HG03558 (cell line): ENCODE results near the gene CADPS.

Experiments
- ATAC-seq: cut with Tn5 transposase; IDR thresholded peaks from one replicate; pipeline ENCODE4 v1.9.1; 2021; ENCODE audit warnings: moderate number of reproducible peaks; ENCODE audit not compliant: unreplicated experiment; ENCODE audit errors: extremely low read depth

CADPS gene

GRCh38 chr3:62532796-62533195 is 342.4 kb downstream of the CADPS start:
- ATAC-seq = no peak

GRCh38 chr3:62531981-62532380 is 343.2 kb downstream of the CADPS start:
- ATAC-seq = no peak

DNA sequence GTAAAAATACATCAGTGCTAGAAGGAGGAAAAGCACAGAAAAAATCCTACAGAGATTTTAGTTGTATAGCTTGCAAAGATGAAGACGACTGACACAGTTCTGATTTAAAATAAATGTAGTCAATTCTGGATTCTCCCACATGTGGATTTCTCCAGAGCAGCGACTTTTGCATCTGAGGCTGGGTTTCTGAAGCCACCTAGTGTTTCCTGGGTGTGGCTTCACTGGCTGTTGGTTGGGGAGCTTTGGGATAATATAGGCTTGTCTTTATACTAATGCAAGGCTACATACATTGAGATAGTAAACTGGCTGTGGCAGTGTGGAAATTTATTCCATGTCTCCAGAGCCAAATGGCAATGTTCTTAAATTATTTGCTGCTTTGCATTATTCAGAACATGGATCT is 343.7 kb downstream of the CADPS start:
- ATAC-seq = no peak

- ATAC-seq = no peak
Observed at GRCh38 chr3:62529230-62529629, 346.0 kb downstream of the CADPS start.

DNA sequence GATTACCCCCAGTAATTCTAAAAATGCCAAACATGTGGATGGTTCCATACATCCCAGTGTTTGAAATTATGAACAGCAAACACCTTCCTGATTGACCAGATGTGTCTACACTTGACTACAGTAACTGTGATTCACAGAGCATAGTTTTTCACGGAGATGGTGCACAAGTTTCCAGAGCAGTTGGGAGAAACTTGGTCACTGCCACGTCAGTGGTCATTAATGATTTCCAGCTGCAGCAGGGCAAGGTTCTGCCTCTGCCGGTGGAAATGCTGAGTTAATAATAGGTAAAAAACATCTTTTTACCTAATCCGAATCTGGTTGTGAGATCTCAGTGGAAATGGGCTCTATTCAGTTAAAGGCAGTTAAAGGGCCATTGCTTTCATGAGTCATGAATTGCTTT is 347.7 kb downstream of the CADPS start:
- ATAC-seq = no peak

GRCh38 chr3:62525281-62525680 is 349.9 kb downstream of the CADPS start:
- no peak for ATAC-seq

GRCh38 chr3:62523672-62524071 is 351.5 kb downstream of the CADPS start:
- ATAC-seq = no peak

GRCh38 chr3:62521464-62522105 is 353.6 kb downstream of the CADPS start:
- no peak for ATAC-seq

DNA sequence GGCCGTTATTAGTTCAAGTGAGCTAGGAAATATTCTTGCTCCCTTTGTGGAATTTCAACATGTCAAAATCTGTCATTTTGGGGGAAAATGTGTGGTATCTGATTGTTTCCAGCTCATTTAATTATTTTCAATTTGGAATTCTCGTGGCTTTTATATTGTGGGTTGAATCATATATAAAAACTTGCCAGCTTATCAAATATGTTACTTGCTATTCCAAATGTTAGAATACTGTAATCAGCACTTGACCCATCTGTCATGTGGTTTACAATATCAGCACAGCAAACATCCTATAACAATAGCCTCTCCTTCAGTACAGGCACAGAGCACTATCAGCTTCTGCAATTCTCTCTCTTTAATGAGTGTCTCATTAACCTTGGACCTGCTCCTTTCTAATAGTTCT is 371.7 kb downstream of the CADPS start:
- no peak for ATAC-seq

- no peak for ATAC-seq
Observed at GRCh38 chr3:62502315-62503300, 372.6 kb downstream of the CADPS start.

DNA sequence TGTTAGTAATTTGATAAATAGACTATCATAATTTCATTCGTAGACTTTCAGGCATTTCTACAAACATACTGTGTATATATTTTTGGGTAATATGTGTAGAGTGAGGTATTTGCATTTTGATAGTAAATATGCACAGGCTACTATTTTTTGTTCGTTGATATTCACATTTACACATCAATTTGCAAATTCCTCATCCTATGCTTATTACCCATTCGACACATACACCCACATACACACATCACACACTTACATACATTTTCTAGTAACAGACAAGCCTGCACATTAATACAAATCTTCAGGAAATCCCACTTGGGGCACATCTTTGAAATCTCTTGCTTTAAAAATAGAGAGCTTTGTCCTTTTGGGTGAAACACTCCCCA is 373.9 kb downstream of the CADPS start:
- ATAC-seq = no peak

DNA sequence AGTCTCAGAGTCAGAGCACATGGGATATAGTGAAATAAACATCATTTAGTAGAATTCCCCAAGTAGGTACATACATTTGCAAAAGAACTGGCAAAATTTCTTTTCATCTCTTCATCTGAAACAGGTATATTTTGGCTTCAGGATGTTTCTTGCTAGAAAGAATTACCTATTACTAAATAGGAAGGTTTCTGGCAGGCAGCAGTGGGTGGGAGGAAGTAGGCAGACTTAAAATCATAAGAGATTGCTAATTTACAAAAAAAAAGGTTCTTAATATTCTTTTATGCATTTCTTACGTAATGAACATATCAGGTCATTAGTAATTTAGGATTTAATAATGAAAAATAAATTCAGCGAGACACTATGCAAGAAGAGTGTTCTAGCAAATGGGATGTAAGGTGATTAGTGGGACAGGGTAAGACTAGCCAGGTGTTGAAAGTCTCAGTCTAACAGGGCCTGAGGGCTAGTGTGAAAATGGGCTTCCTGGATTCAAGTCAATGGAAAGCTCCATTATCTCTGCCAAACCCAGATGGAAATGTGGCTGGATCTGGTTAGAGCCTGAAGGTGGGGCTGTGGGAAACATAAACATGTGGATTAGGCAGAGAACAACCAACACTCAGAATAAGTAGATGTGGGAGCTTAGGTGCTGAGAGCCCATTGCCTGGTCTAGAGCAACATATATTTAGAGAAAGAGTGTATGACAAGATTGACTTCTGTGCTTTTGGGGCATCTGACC is 374.5 kb downstream of the CADPS start:
- ATAC-seq = no peak

DNA sequence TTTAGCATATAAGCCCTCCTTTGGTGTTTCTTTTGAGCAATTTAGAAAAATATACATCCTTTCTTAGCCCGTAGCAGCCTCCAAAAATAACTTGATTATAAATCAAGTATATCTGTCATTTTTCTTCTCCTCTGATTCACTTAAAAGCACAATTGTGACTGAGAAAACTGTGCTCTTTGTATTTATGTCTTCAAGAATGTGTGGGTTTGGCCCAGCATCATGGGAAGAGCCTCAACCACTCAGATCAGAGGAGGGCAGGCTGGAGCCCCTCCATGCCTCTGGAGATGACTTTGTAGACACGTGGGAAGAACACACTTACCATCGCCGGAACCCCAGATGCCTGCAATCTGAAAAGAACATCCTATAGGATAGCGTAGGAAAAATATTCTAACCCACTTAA is 378.1 kb downstream of the CADPS start:
- ATAC-seq = no peak

DNA sequence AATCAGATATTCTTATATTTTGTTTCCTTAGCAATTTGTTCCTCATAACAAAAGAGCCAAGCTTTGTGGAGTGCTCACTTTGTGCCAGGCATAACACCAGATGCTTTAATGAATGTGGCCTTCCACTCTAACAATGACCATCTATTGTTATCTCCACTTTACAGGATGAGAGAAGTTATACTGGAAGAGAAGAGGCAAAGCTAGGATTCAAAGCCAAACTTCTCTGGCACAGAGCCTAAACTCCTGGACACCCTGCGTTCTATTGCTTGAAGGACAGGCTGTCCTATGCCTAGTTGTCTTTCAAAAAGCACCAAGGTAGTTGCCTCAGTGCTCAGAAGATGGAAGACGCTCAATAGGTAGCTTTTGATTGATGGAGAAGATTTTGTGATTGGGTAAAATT is 378.7 kb downstream of the CADPS start:
- no peak for ATAC-seq

DNA sequence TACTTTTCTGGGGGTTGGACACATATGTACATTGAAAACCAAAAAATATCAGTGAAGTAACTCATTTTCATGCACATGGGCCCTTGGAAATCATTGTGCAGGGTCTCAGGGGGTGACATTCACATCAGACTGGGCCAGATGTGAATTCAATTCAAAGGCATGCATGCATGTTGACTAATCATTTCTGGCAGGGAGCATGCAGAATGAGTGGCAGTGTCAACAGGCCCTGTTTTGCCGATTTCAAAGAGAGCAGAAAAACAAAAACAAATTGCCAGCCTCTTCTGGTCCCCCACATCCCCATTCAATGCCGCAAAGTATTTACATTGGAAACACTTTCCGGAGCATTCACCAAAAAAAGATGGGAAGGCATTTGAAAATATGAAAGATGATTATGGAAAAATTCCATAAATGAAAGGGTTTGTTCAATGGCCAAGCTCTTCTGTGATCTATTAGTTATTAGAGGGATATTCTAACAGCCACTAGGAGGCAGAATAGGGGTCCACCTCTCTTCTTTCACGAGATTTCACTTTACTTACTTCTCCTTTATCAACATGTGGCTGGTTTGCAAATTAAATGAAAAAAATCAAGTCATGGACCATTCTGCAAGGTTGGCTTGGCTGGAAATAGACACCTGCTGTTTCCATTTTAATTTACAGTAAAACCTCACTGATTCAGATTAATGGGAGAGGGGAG is 382.0 kb downstream of the CADPS start:
- ATAC-seq = no peak

DNA sequence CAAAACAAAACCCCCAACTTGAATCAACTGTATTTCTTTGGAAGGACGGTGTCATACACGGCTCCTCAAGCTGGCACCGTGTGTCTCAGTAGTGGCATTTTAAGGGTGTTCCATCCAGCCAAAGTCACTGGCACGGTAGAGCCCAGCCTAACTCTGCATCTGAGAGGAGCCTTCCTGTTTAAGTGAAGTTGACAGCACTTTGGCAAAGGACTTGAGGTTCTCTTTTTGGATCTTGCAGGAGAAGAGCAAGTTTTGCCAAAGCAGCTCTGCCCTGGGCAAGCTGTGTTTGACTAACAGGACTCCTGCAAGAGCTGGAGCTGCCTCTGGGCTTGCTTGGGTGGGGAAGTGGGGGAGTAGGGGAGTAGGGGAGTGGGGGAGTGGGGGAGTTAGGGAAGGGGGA is 392.3 kb downstream of the CADPS start:
- no peak for ATAC-seq

- ATAC-seq = no peak
Observed at GRCh38 chr3:62481962-62482361, 393.3 kb downstream of the CADPS start.

- ATAC-seq = no peak
Observed at GRCh38 chr3:62480056-62480455, 395.2 kb downstream of the CADPS start.

DNA sequence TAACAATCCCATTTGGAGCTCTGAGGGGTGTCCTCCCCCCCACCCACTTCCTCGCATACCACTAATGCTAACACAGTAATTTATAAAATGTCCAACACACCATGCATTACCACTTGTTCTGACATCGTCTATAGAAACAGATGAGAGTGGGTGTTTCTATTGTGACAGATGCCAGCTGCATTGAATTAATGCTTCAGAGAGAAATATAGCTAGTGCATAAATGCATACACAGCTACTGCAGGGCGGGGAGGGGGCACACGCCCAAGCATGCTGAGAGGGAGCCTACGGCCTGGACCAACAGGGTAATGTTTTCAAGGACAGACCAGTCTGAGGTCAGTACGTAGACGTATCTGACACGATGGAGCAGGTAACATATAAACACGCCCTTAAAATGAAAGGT is 395.9 kb downstream of the CADPS start:
- no peak for ATAC-seq

DNA sequence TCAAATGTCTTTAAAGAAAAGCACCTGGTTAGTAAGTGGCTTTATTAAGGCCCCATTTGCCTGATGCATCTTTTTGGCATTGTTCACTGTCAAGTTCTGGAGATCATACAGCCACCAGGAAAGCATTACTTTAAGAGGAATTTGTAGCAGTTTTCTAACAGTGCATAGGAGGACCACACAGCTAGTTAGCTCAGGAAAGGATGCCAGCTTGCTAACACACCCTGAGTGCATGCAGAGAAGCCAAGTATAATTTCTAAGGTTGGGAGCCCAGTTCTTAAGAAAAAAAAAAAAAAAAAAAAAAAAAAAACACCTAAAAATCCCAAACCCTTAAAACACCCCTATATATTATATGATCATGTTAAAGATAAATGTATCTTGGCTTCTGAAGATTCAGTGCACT is 399.9 kb downstream of the CADPS start:
- no peak for ATAC-seq
